ENCODE measurements around the gene SMARCD2. TPM values are rescaled to one million over a fixed set of nuclear protein-coding genes. Genes with fewer than 3 reads are reported as not detected.
"Not testable (repeated sequence)": the region's sequence is repeated elsewhere in the genome, so short reads cannot be mapped to it uniquely, and the experiment has no call there.

SMARCD2 gene
- total RNA-seq, 1 donor from 2014 or later = 29.2 TPM

GRCh38 chr17:63856425-63856824 lies 13.9 kb upstream of the SMARCD2 start:
- intact Hi-C loops (cut with DNase I); DNase-seq (ENCODE audit: missing footprints); ATAC-seq: not testable (repeated sequence)

GRCh38 chr17:63855185-63855584 lies 12.7 kb upstream of the SMARCD2 start:
- intact Hi-C loops (cut with DNase I) = no loop called here
- ATAC-seq (no peak), DNase-seq (ENCODE audit: missing footprints) (no peak)

GRCh38 chr17:63854709-63855108 lies 12.2 kb upstream of the SMARCD2 start:
- DNase-seq (ENCODE audit: missing footprints) = no peak
- no peak for ATAC-seq
- intact Hi-C loops (cut with DNase I) = no loop called here

- intact Hi-C loops (cut with DNase I) = no loop called here
- no peak for ATAC-seq
- no peak for DNase-seq (ENCODE audit: missing footprints)
These were observed 10.8 kb upstream of the SMARCD2 start for GRCh38 chr17:63853260-63853659.

GRCh38 chr17:63850401-63850800 lies 7.9 kb upstream of the SMARCD2 start:
- DNase-seq (ENCODE audit: missing footprints) (no peak), ATAC-seq (no peak)
- intact Hi-C loops (cut with DNase I) = no loop called here

GRCh38 chr17:63848834-63849689 lies 6.6 kb upstream of the SMARCD2 start:
- ATAC-seq (peak; percentile 94), DNase-seq (ENCODE audit: missing footprints) (peak; percentile 97)
- intact Hi-C loops (cut with DNase I) = no loop called here

GRCh38 chr17:63847525-63848249 lies 5.2 kb upstream of the SMARCD2 start:
- intact Hi-C loops (cut with DNase I) = no loop called here
- ATAC-seq = no peak
- DNase-seq (ENCODE audit: missing footprints) = no peak

GRCh38 chr17:63845509-63845908 lies 3.0 kb upstream of the SMARCD2 start:
- intact Hi-C loops (cut with DNase I) = no loop called here

GRCh38 chr17:63843910-63844677 lies 1.6 kb upstream of the SMARCD2 start:
- no peak for ATAC-seq
- no peak for DNase-seq (ENCODE audit: missing footprints)
- intact Hi-C loops (cut with DNase I) = no loop called here

More at GRCh38 chr17:63845509-63845908, 3.0 kb upstream of the SMARCD2 start:
- DNase-seq (ENCODE audit: missing footprints) = no peak
- no peak for ATAC-seq

GRCh38 chr17:63843387-63843888 lies 953 bp upstream of the SMARCD2 start:
- ATAC-seq (peak; percentile 11), DNase-seq (ENCODE audit: missing footprints) (peak; percentile 82)
- intact Hi-C loops (cut with DNase I) = not testable (repeated sequence)

GRCh38 chr17:63842173-63842539 lies 329 bp downstream of the SMARCD2 start:
- intact Hi-C loops (cut with DNase I) = no loop called here
- no peak for DNase-seq (ENCODE audit: missing footprints)
- ATAC-seq = no peak

- ATAC-seq (peak; percentile 42), DNase-seq (ENCODE audit: missing footprints) (peak; percentile 89)
- intact Hi-C loops (cut with DNase I) = no loop called here
These were observed 924 bp downstream of the SMARCD2 start for GRCh38 chr17:63841350-63842172.

GRCh38 chr17:63840591-63841349 lies 1.7 kb downstream of the SMARCD2 start:
- DNase-seq (ENCODE audit: missing footprints) = peak; percentile 74
- peak; percentile 4 for ATAC-seq
- intact Hi-C loops (cut with DNase I) = no loop called here

GRCh38 chr17:63838631-63839171 lies 3.8 kb downstream of the SMARCD2 start:
- intact Hi-C loops (cut with DNase I) = no loop called here
- ATAC-seq = peak; percentile 54

GRCh38 chr17:63837962-63838600 lies 4.4 kb downstream of the SMARCD2 start:
- DNase-seq (ENCODE audit: missing footprints) (peak; percentile 59), ATAC-seq (no peak)
- intact Hi-C loops (cut with DNase I) = no loop called here

More at GRCh38 chr17:63838631-63839171, 3.8 kb downstream of the SMARCD2 start:
- peak; percentile 95 for DNase-seq (ENCODE audit: missing footprints)

- intact Hi-C loops (cut with DNase I) = no loop called here
- ATAC-seq (no peak), DNase-seq (ENCODE audit: missing footprints) (no peak)
These were observed 5.0 kb downstream of the SMARCD2 start for GRCh38 chr17:63837480-63837879.

- DNase-seq (ENCODE audit: missing footprints) (no peak), ATAC-seq (no peak)
- intact Hi-C loops (cut with DNase I) = no loop called here
These were observed 5.7 kb downstream of the SMARCD2 start for GRCh38 chr17:63836811-63837210.
